ENCODE results near the gene SP4. TPM values are rescaled to one million over a fixed set of nuclear protein-coding genes. Genes with fewer than 3 reads are reported as not detected.
"Not testable (repeated sequence)": the region's sequence is repeated elsewhere in the genome, so short reads cannot be mapped to it uniquely, and the experiment has no call there.

The SP4 gene
- total and polyA plus RNA-seq, 2 donors (not counting 3 experiments of a cell fraction or from before 2014, with no cell fraction given), result 3.3 to 8.8 TPM

DNA sequence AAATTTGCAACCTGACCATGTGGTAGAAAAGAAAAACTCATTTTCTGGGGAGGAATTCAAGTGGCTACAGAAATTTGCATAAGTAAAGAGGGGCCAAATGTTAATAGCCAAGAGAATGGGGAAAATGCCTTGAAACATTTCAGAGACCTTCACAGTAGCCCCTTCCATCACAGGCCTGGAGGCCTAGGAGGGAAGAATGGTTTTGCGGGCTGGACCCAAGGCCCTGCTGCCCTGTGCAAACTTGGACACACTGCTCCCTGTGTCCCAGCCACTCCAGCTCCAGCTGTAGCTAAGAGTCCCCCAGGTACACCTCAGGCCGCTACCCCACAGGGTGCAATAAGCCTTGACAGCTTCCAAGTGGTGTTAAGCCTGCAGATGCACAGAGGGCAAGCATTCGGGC lies 98.6 kb downstream of the SP4 start:
- intact Hi-C loops (cut with micrococcal nuclease) (no loop called here), dilution Hi-C loops (cut with MboI; ENCODE audit: extremely low pct_ligation_motif_present, low sequenced_read_pairs) (no loop called here)
- no peak overlapping the region for H2AFZ ChIP-seq (ENCODE audit: low read depth, low read length)
- no peak overlapping the region for H3K4me3 ChIP-seq (replicated peaks in 1 of 3; ENCODE audit: insufficient read depth in 1 of 3, low read depth in 1 of 3, low read length in 3 of 3)
- DNase-seq (ENCODE audit: low read depth, low spot score) (no peak), FAIRE-seq (no peak)
- H3K36me3 ChIP-seq (ENCODE audit: control insufficient read depth in 2 of 2, extremely low read depth in 1 of 2, insufficient read depth in 2 of 2, low read length in 2 of 2), result no peaks in the 10 kb centered on the region
- H3K9me3 ChIP-seq (replicated peaks; ENCODE audit: control insufficient read depth, insufficient read depth, low read length), result no peaks in the 10 kb centered on the region
- BruUV-seq (replicated peaks), result no TSS peak
- H3K9ac ChIP-seq (replicated peaks; ENCODE audit: extremely low read depth, insufficient read depth, low read length), result no peak overlapping the region
- no peak overlapping the region for H3K4me2 ChIP-seq (ENCODE audit: insufficient read depth, low read length)
- ChIA-PET CTCF (interaction anchor here (1.7 to 2.2 kb wide), 2 partner anchors 9 to 14 kb away, joined by 4 to 8 read pairs; no protein-coding TSS in a partner anchor), POLR2A (interaction anchor here (1.7 kb wide), 1 partner anchor 14 kb away, joined by 3 read pairs; no protein-coding TSS in a partner anchor)
- no peaks in the 10 kb centered on the region for H3K4me1 ChIP-seq (ENCODE audit: control insufficient read depth, extremely low read depth, insufficient read depth, low read length)
- no peaks in the 10 kb centered on the region for H3K79me2 ChIP-seq (ENCODE audit: control insufficient read depth, insufficient read depth, low read length)
- H4K20me1 ChIP-seq (replicated peaks; ENCODE audit: control insufficient read depth, extremely low read depth, insufficient read depth, low read length), result no peaks in the 10 kb centered on the region
- peaks cover 0 to 6% of the 10 kb centered on the region in 2 experiments for H3K27me3 ChIP-seq (ENCODE audit: control insufficient read depth in 2 of 2, insufficient read depth in 2 of 2, low read length in 2 of 2)
- H3K9me1 ChIP-seq (replicated peaks; ENCODE audit: control insufficient read depth, extremely low read depth, insufficient read depth, low read length), result no peaks in the 10 kb centered on the region
- H3K27ac ChIP-seq (ENCODE audit: insufficient read depth, low read depth, low read length), result no peak overlapping the region
- TF ChIP-seq GATA2 (IDR thresholded peaks at IDR 0.05; ENCODE audit: insufficient read depth, insufficient read length, low read depth, low read length) (no peak), POLR2A (IDR thresholded peaks at IDR 0.05; ENCODE audit: low read depth, low read length) (no peak), MYC (IDR thresholded peaks at IDR 0.05; ENCODE audit: low read depth, low read length) (no peak), FOS (IDR thresholded peaks at IDR 0.05; ENCODE audit: borderline replicate concordance, insufficient read depth, low read length) (no peak), EZH2 (IDR thresholded peaks at IDR 0.05; ENCODE audit: borderline replicate concordance, low read depth, low read length, severe bottlenecking) (no peak), JUN (IDR thresholded peaks at IDR 0.05; ENCODE audit: borderline replicate concordance, insufficient read depth, insufficient read length, low read depth) (no peak)
- TF ChIP-seq, protein P1, sequence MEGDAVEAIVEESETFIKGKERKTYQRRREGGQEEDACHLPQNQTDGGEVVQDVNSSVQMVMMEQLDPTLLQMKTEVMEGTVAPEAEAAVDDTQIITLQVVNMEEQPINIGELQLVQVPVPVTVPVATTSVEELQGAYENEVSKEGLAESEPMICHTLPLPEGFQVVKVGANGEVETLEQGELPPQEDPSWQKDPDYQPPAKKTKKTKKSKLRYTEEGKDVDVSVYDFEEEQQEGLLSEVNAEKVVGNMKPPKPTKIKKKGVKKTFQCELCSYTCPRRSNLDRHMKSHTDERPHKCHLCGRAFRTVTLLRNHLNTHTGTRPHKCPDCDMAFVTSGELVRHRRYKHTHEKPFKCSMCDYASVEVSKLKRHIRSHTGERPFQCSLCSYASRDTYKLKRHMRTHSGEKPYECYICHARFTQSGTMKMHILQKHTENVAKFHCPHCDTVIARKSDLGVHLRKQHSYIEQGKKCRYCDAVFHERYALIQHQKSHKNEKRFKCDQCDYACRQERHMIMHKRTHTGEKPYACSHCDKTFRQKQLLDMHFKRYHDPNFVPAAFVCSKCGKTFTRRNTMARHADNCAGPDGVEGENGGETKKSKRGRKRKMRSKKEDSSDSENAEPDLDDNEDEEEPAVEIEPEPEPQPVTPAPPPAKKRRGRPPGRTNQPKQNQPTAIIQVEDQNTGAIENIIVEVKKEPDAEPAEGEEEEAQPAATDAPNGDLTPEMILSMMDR (IDR thresholded peaks at IDR 0.05; ENCODE audit: extremely low read depth in 1 of 2, insufficient read depth in 1 of 2, low read depth in 1 of 2, low read length in 2 of 2), result no peak
- TF ChIP-seq, protein P2, sequence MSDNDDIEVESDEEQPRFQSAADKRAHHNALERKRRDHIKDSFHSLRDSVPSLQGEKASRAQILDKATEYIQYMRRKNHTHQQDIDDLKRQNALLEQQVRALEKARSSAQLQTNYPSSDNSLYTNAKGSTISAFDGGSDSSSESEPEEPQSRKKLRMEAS (IDR thresholded peaks at IDR 0.05; ENCODE audit: insufficient read depth, insufficient read length), result no peak

DNA sequence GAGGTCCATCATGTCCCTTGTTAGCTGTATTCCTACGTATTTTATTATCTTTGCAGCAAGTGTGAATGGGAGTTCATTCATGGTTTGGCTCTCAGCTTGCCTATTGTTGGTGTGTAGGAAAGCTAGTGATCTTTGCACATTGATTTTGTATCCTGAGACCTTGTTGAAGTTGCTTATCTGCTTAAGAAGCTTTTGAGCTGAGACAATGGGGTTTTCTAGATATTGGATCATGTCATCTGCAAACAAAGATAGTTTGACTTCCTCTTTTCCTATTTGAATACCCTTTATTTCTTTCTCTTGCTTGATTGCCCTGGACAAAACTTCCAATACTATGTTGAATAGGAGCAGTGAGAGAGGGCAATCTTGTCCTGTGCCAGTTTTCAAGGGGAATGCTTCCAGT lies 104.6 kb downstream of the SP4 start:
- POLR2A ChIA-PET; dilution Hi-C loops (cut with MboI; ENCODE audit: extremely low pct_ligation_motif_present, low sequenced_read_pairs); H3K27ac ChIP-seq (ENCODE audit: insufficient read depth, low read depth, low read length); H3K4me1 ChIP-seq (ENCODE audit: control insufficient read depth, extremely low read depth, insufficient read depth, low read length); H3K36me3 ChIP-seq (ENCODE audit: control insufficient read depth in 2 of 2, extremely low read depth in 1 of 2, insufficient read depth in 2 of 2, low read length in 2 of 2); H3K79me2 ChIP-seq (ENCODE audit: control insufficient read depth, insufficient read depth, low read length); intact Hi-C loops (cut with micrococcal nuclease); H3K27me3 ChIP-seq (ENCODE audit: control insufficient read depth in 2 of 2, insufficient read depth in 2 of 2, low read length in 2 of 2); DNase-seq (ENCODE audit: low read depth, low spot score); CTCF ChIA-PET; H3K4me3 ChIP-seq (replicated peaks in 1 of 3; ENCODE audit: insufficient read depth in 1 of 3, low read depth in 1 of 3, low read length in 3 of 3); H3K9ac ChIP-seq (replicated peaks; ENCODE audit: extremely low read depth, insufficient read depth, low read length); H3K9me3 ChIP-seq (replicated peaks; ENCODE audit: control insufficient read depth, insufficient read depth, low read length); H3K9me1 ChIP-seq (replicated peaks; ENCODE audit: control insufficient read depth, extremely low read depth, insufficient read depth, low read length); H4K20me1 ChIP-seq (replicated peaks; ENCODE audit: control insufficient read depth, extremely low read depth, insufficient read depth, low read length); H2AFZ ChIP-seq (ENCODE audit: low read depth, low read length); FAIRE-seq; H3K4me2 ChIP-seq (ENCODE audit: insufficient read depth, low read length); BruUV-seq (replicated peaks): not testable (repeated sequence)

DNA sequence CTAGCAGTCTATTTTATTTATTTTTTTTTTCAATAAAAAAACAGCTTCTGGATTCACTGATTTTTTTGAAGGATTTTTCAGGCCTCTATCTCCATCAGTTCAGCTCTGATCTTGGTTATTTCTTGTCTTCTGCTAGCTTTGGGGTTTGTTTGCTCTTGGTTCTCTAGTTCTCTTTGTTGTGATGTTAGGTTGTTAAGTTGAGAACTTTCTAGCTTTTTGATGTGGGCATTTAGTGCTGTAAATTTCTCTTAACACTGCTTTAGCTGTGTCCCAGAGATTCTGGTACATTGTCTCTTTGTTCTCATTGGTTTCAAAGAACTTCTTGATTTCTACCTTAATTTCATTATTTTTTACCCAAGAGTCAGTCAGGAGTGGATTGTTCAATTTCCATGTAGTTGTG lies 105.8 kb downstream of the SP4 start:
- H3K27ac ChIP-seq (ENCODE audit: insufficient read depth, low read depth, low read length); H3K9me1 ChIP-seq (replicated peaks; ENCODE audit: control insufficient read depth, extremely low read depth, insufficient read depth, low read length); H3K27me3 ChIP-seq (ENCODE audit: control insufficient read depth in 2 of 2, insufficient read depth in 2 of 2, low read length in 2 of 2); intact Hi-C loops (cut with micrococcal nuclease); H3K9ac ChIP-seq (replicated peaks; ENCODE audit: extremely low read depth, insufficient read depth, low read length); H3K36me3 ChIP-seq (ENCODE audit: control insufficient read depth in 2 of 2, extremely low read depth in 1 of 2, insufficient read depth in 2 of 2, low read length in 2 of 2); DNase-seq (ENCODE audit: low read depth, low spot score); POLR2A ChIA-PET; H3K4me1 ChIP-seq (ENCODE audit: control insufficient read depth, extremely low read depth, insufficient read depth, low read length); H3K4me2 ChIP-seq (ENCODE audit: insufficient read depth, low read length); H3K79me2 ChIP-seq (ENCODE audit: control insufficient read depth, insufficient read depth, low read length); H3K4me3 ChIP-seq (replicated peaks in 1 of 3; ENCODE audit: insufficient read depth in 1 of 3, low read depth in 1 of 3, low read length in 3 of 3); H3K9me3 ChIP-seq (replicated peaks; ENCODE audit: control insufficient read depth, insufficient read depth, low read length); BruUV-seq (replicated peaks); FAIRE-seq; dilution Hi-C loops (cut with MboI; ENCODE audit: extremely low pct_ligation_motif_present, low sequenced_read_pairs); H4K20me1 ChIP-seq (replicated peaks; ENCODE audit: control insufficient read depth, extremely low read depth, insufficient read depth, low read length); H2AFZ ChIP-seq (ENCODE audit: low read depth, low read length): not testable (repeated sequence)
- CTCF ChIA-PET, result interaction anchor here (1.0 kb wide), 1 partner anchor 36 kb away, joined by 3 read pairs; no protein-coding TSS in a partner anchor
